K562 (cell line): Measurements from ENCODE around the gene HPS1. TPM values are rescaled to one million over a fixed set of nuclear protein-coding genes. Genes with fewer than 3 reads are reported as not detected.
A peak's percentile ranks its signal among the peaks of the same experiment; 100 is the strongest.

Experiments
- ATAC-seq: fragments of 200-7000 bp; cut with Tn5 transposase; 3 replicates; pipeline ENCODE4 v1.9.1; 2020; ENCODE audit warnings: moderate library complexity
- BruUV-seq: library from RNA; stranded (reverse); fragments of 400-500 nt; replicated peaks from 2 replicates; lab custom pipeline; 2021; lab: Mats Ljungman, UMichigan
- CTCF ChIA-PET: fragments of 300-600 bp; formaldehyde crosslinking; extraction: SDS; loops from one replicate; lab custom pipeline; 2021; ENCODE audit warnings: low intra/inter-chr PET ratio; lab: Yijun Ruan, JAX
- POLR2A ChIA-PET: fragments of 300-600, 350-650 bp; sonication (Branson Sonifier 250); formaldehyde crosslinking; extraction: SDS; loops from one replicate; lab custom pipeline; 2021; ENCODE audit warnings: antibody characterized with exemption, inconsistent platforms; lab: Yijun Ruan, JAX
- DNase-seq, 4 experiments: peaks; one replicate each; pipeline versions ENCODE4 v3.0.0 to v3.0.0-alpha.2; 2011 to 2018; ENCODE audit warnings: low spot score in 3 of 4, mixed read lengths in 3 of 4; ENCODE audit errors: extremely low read depth in 1 of 4
- FAIRE-seq: peaks from 2 replicates; lab custom pipeline; 2011; peaks lifted over from hg19 to GRCh38; lab: Jason Lieb, UNC
- H2AFZ ChIP-seq: 2 replicates; pipeline ENCODE4 v1.6.0; 2011; ENCODE audit warnings: low read depth, low read length, control low read depth, inconsistent platforms
- H3K27ac ChIP-seq: fragments of 200-600 bp; 3 replicates; pipeline ENCODE4 v1.8.0; 2011; ENCODE audit warnings: low read depth, mild to moderate bottlenecking, control low read depth, inconsistent platforms, low read length, moderate library complexity, mixed read lengths; ENCODE audit errors: extremely low read depth
- H3K27me3 ChIP-seq, 2 experiments: fragments of 300-600 bp in 1 of 2; 2 replicates in 1 of 2; 3 replicates in 1 of 2; pipeline versions ENCODE4 v1.6.0 to v1.8.0; 2011; ENCODE audit warnings: inconsistent platforms in 2 of 2, low read length in 2 of 2, mild to moderate bottlenecking in 1 of 2, mixed read lengths in 1 of 2, moderate library complexity in 1 of 2; ENCODE audit not compliant: control insufficient read depth in 2 of 2, insufficient read depth in 2 of 2
- H3K36me3 ChIP-seq: fragments of 300-600 bp; 3 replicates; pipeline ENCODE4 v1.8.0; 2011; ENCODE audit warnings: mild to moderate bottlenecking, low read length, inconsistent platforms; ENCODE audit not compliant: control insufficient read depth, insufficient read depth
- H3K4me1 ChIP-seq, 2 experiments: fragments of 200-600 bp in 1 of 2; replicated peaks in 1 of 2; 2 replicates in 1 of 2; 3 replicates in 1 of 2; pipeline versions ENCODE4 v1.5.1 to v1.8.0; 2011; ENCODE audit warnings: inconsistent platforms in 2 of 2, low read length in 2 of 2, mild to moderate bottlenecking in 1 of 2, mixed read lengths in 1 of 2, moderate library complexity in 1 of 2; ENCODE audit not compliant: control insufficient read depth in 2 of 2, insufficient read depth in 2 of 2
- H3K4me2 ChIP-seq: 2 replicates; pipeline ENCODE4 v1.6.1; 2011; ENCODE audit warnings: low read length, control low read depth, inconsistent platforms, mixed read lengths; ENCODE audit not compliant: insufficient read depth
- H3K4me3 ChIP-seq: fragments of 200-600 bp; sonication (generic), shearing (Covaris generic); 2 replicates; pipeline ENCODE4 v1.5.1; 2016; ENCODE audit warnings: control low read depth, inconsistent platforms
- H3K79me2 ChIP-seq: fragments of 200-600 bp; 3 replicates; pipeline ENCODE4 v1.8.0; 2011; ENCODE audit warnings: low read length, inconsistent platforms; ENCODE audit not compliant: control insufficient read depth, insufficient read depth
- H3K9ac ChIP-seq, 2 experiments: 2 replicates each; pipeline versions ENCODE4 v1.6.0 to v1.6.1; 2011; ENCODE audit warnings: low read depth in 2 of 2, low read length in 2 of 2, control low read depth in 1 of 2, inconsistent platforms in 1 of 2, mild to moderate bottlenecking in 1 of 2, mixed read lengths in 1 of 2; ENCODE audit not compliant: insufficient read depth in 1 of 2
- H3K9me1 ChIP-seq: one replicate; pipeline ENCODE4 v1.6.0; 2011; ENCODE audit warnings: inconsistent platforms, mild to moderate bottlenecking, low read length, moderate library complexity; ENCODE audit not compliant: control insufficient read depth, insufficient read depth
- H3K9me3 ChIP-seq: replicated peaks from 2 replicates; pipeline ENCODE4 v1.5.1; 2011; ENCODE audit warnings: low read depth, low read length, inconsistent platforms; ENCODE audit not compliant: control insufficient read depth, insufficient read depth
- H4K20me1 ChIP-seq: replicated peaks from 2 replicates; pipeline ENCODE4 v1.6.1; 2011; ENCODE audit warnings: low read length, inconsistent platforms, mixed read lengths; ENCODE audit not compliant: control insufficient read depth, insufficient read depth
- CBFA2T3 ChIP-seq: fragments of 450-650 bp; IDR thresholded peaks from 2 replicates; pipeline ENCODE4 v1.6.1; 2017
- ERF ChIP-seq: fragments of 450-650 bp; formaldehyde crosslinking; IDR thresholded peaks from 2 replicates; pipeline ENCODE4 v1.4.0; 2020; ENCODE audit warnings: mild to moderate bottlenecking, mixed read lengths
- GATAD2A ChIP-seq: fragments of 450-650 bp; IDR thresholded peaks from 2 replicates; pipeline ENCODE4 v1.6.1; 2017
- JUND ChIP-seq, 2 experiments: IDR thresholded peaks; 2 replicates in 1 of 2; 3 replicates in 1 of 2; pipeline ENCODE4 v1.6.1; 2011; ENCODE audit warnings: borderline replicate concordance in 2 of 2, low read depth in 2 of 2, low read length in 2 of 2, improper control_type of control experiment in 1 of 2, missing biosample characterization in 1 of 2, missing genetic modification characterization in 1 of 2, missing genetic modification reagents in 1 of 2
- SMAD4 ChIP-seq: fragments of 250-450 bp; sonication (Bioruptor Pico); conservative IDR thresholded peaks from 2 replicates; pipeline ENCODE4 v1.8.0; 2021; ENCODE audit warnings: inconsistent platforms, mild to moderate bottlenecking, moderate library complexity
- SMARCB1 ChIP-seq: IDR thresholded peaks from 2 replicates; pipeline ENCODE4 v1.6.1; 2011; ENCODE audit warnings: improper control_type of control experiment, low read depth; ENCODE audit not compliant: insufficient read length
- TRIM28 ChIP-seq: fragments of 450-650 bp; IDR thresholded peaks from 2 replicates; pipeline ENCODE4 v1.6.1; 2017
- ZBTB17 ChIP-seq: fragments of 450-650 bp; formaldehyde crosslinking; IDR thresholded peaks from 2 replicates; pipeline ENCODE4 v1.4.0; 2020; ENCODE audit warnings: mild to moderate bottlenecking
- ZNF174 ChIP-seq: fragments of 250-450 bp; sonication (Bioruptor Pico); IDR thresholded peaks from 2 replicates; pipeline ENCODE4 v1.4.0; 2020; ENCODE audit warnings: mild to moderate bottlenecking
- ZNF431 ChIP-seq: sonication (generic); formaldehyde crosslinking; IDR thresholded peaks from 2 replicates; pipeline ENCODE4 v1.8.0; 2022; ENCODE audit warnings: mild to moderate bottlenecking, missing genetic modification reagents
- WGBS: fragments of 100-300 bp; shearing (Covaris generic); methylation state at CpG from one replicate; pipeline ENCODE4 v1.1.6; 2016; ENCODE audit warnings: low coverage, mixed read lengths; ENCODE audit not compliant: insufficient coverage; ENCODE audit errors: missing lambda C conversion rate; 5-methylcytosine and 5-hydroxymethylcytosine counted together
- in situ Hi-C: fragments of 300-500 bp; cut with MboI; formaldehyde crosslinking; loops from 4 replicates; pipeline ENCODE4 v1.15.0; 2018; ENCODE audit warnings: inconsistent platforms, mixed read lengths
- intact Hi-C: fragments of 100-400 bp; cut with micrococcal nuclease; formaldehyde crosslinking; loops from 2 replicates; pipeline ENCODE4 v1.14.2; 2022
- polyA plus RNA-seq, 8 experiments: library from polyadenylated mRNA; depleted of rRNA in 4 of 8; stranded (reverse) in 5 of 8; unstranded in 3 of 8; fragments of >200 nt; fragmentation: Nextera tagmentation in 2 of 8; fragmentation: Illumina TruSeq in 1 of 8; extraction: Ambion mirVana in 2 of 8; extraction: Trizol in 1 of 8; gene quantifications; 2 replicates each; pipeline versions ENCODE4 v1.2.1 to v1.2.3, GENCODE V29; 2011 to 2014; ENCODE audit warnings: inconsistent platforms in 1 of 8, missing spikeins in 1 of 8
- total RNA-seq, 7 experiments: library from RNA; depleted of rRNA in 6 of 7; stranded (reverse); fragments of >200 nt in 6 of 7; fragmentation: Illumina TruSeq in 2 of 7; extraction: Trizol in 2 of 7; gene quantifications; 2 replicates each; pipeline versions ENCODE4 v1.2.1 to v1.2.3, GENCODE V29; 2011 to 2021; ENCODE audit warnings: low replicate concordance in 1 of 7
- TF ChIP-seq, protein P1 (sequence below): sonication (generic); formaldehyde crosslinking; IDR thresholded peaks from 2 replicates; pipeline ENCODE4 v1.8.0; 2022; ENCODE audit warnings: missing genetic modification reagents, mild to moderate bottlenecking, moderate library complexity, borderline replicate concordance
- TF ChIP-seq, protein P2 (sequence below): fragments of 250-450 bp; sonication (Bioruptor Pico); IDR thresholded peaks from 2 replicates; pipeline ENCODE4 v1.4.0; 2020; ENCODE audit warnings: mild to moderate bottlenecking, moderate library complexity

Gene HPS1
- total and polyA plus RNA-seq, 9 of the 15 experiments (the other 6 are each of a cell fraction or from before 2014, with no cell fraction given), result 18.1 to 43.6 (median 26.3) TPM

GRCh38 chr10:98396096-98397063 is 50.4 kb downstream of the HPS1 start:
- no peak overlapping the region for H3K9ac ChIP-seq
- no TSS peak for BruUV-seq
- no peaks in the 10 kb centered on the region for H4K20me1 ChIP-seq
- in situ Hi-C loops (no loop called here), intact Hi-C loops (no loop called here)
- no peak overlapping the region for H3K4me3 ChIP-seq
- H3K4me2 ChIP-seq, result no peak overlapping the region
- ChIA-PET POLR2A (no interaction called here), CTCF (no interaction called here)
- no peaks in the 10 kb centered on the region for H3K79me2 ChIP-seq
- WGBS, result 38% methylated on average over 6 of the region's 6 CpGs
- TF ChIP-seq CBFA2T3 (no peak), SMAD4 (CRISPR knock-in tag) (no peak), ZBTB17 (CRISPR knock-in tag) (peak; percentile 90)
- DNase-seq, result no peak
- no peaks in the 10 kb centered on the region for H3K9me3 ChIP-seq
- no peaks in the 10 kb centered on the region for H3K9me1 ChIP-seq
- H3K4me1 ChIP-seq, result no peaks in the 10 kb centered on the region; a peak in 1 of 5 replicates
- H2AFZ ChIP-seq, result no peak overlapping the region
- H3K27me3 ChIP-seq, result peaks cover 4 to 29% of the 10 kb centered on the region in 2 experiments; a peak in 4 of 5 replicates
- no peaks in the 10 kb centered on the region for H3K36me3 ChIP-seq
- no peak for ATAC-seq
- no peak overlapping the region for H3K27ac ChIP-seq
- FAIRE-seq, result no peak

DNA sequence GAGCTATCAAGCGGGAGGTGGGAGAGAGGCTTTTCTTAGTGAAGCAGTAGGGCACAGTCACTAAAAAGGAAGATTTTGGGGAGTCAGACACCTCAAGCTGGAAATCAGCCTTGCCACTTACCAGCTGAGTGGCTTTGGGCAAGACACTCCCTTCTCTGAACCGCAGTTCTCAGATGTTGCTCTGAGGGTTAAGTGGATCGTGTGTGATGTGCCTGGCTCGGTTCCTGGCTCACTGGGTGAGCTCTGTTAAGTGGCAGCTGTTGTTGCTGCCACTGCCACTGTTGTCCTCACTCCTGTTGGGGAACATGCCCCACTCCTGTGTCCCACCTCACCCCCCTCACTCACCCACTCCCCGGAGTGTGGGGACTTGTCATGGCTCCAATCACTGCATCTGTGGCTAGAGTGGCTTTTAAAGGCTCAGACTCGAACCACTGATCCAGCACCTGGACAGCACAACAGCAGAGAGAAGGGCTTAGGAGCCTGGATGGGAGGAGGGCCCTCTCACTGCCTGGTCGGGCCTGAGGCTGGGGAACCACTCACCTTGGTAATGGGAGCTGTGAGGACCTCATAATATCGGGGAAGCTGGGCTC is 51.8 kb downstream of the HPS1 start:
- no peaks in the 10 kb centered on the region for H3K9me3 ChIP-seq
- no peak for FAIRE-seq
- H3K4me2 ChIP-seq, result no peak overlapping the region
- H3K36me3 ChIP-seq, result no peaks in the 10 kb centered on the region
- H3K27me3 ChIP-seq, result peaks cover 4 to 43% of the 10 kb centered on the region in 2 experiments; a peak in 4 of 5 replicates
- 0 out of 2 replicates have a peak, but pooled peaks cover 3% of the 10 kb centered on the region for H4K20me1 ChIP-seq
- intact Hi-C loops, result no loop called here
- no TSS peak for BruUV-seq
- ChIA-PET CTCF (no interaction called here), POLR2A (interaction anchor here (0.6 to 0.9 kb wide), 2 partner anchors 51 to 108 kb away, joined by 3 read pairs; no protein-coding TSS in a partner anchor)
- H2AFZ ChIP-seq, result no peak overlapping the region
- WGBS, result 18% methylated on average over 7 of the region's 8 CpGs
- no peak for ATAC-seq
- no peak for DNase-seq
- in situ Hi-C loops, result no loop called here
- H3K4me3 ChIP-seq, result no peak overlapping the region
- no peaks in the 10 kb centered on the region; a peak in 1 of 5 replicates for H3K4me1 ChIP-seq
- no peak overlapping the region for H3K9ac ChIP-seq
- no peaks in the 10 kb centered on the region for H3K79me2 ChIP-seq
- H3K27ac ChIP-seq, result no peak overlapping the region
- no peaks in the 10 kb centered on the region for H3K9me1 ChIP-seq
- TF ChIP-seq SMARCB1, result no peak
- no peak for TF ChIP-seq JUND (IDR thresholded peaks at IDR 0.05; ENCODE audit: borderline replicate concordance, low read depth, low read length)
- no peak for TF ChIP-seq JUND (tag; IDR thresholded peaks at IDR 0.05; ENCODE audit: borderline replicate concordance, low read depth, low read length)
- no peak for TF ChIP-seq ZNF174 (CRISPR knock-in tag)
- no peak for TF ChIP-seq ERF
- TF ChIP-seq TRIM28, result no peak
- TF ChIP-seq, protein P1, sequence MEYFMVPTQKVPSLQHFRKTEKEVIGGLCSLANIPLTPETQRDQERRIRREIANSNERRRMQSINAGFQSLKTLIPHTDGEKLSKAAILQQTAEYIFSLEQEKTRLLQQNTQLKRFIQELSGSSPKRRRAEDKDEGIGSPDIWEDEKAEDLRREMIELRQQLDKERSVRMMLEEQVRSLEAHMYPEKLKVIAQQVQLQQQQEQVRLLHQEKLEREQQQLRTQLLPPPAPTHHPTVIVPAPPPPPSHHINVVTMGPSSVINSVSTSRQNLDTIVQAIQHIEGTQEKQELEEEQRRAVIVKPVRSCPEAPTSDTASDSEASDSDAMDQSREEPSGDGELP, result no peak
- no peak for TF ChIP-seq GATAD2A
- no peak for TF ChIP-seq ZNF431 (CRISPR knock-in tag)
- TF ChIP-seq, protein P2, sequence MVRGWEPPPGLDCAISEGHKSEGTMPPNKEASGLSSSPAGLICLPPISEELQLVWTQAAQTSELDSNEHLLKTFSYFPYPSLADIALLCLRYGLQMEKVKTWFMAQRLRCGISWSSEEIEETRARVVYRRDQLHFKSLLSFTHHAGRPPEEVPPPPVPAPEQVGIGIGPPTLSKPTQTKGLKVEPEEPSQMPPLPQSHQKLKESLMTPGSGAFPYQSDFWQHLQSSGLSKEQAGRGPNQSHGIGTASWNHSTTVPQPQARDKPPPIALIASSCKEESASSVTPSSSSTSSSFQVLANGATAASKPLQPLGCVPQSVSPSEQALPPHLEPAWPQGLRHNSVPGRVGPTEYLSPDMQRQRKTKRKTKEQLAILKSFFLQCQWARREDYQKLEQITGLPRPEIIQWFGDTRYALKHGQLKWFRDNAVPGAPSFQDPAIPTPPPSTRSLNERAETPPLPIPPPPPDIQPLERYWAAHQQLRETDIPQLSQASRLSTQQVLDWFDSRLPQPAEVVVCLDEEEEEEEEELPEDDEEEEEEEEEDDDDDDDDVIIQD (CRISPR knock-in tag), result no peak
